K562 (cell line): ENCODE data around the gene CHTF8. TPM values are rescaled to one million over a fixed set of nuclear protein-coding genes. Genes with fewer than 3 reads are reported as not detected.

Experiments used
- ATAC-seq: fragments of 200-7000 bp; cut with Tn5 transposase; 3 replicates; pipeline ENCODE4 v1.9.1; 2020; ENCODE audit warnings: moderate library complexity
- BruUV-seq: library from RNA; stranded (reverse); fragments of 400-500 nt; replicated peaks from 2 replicates; lab custom pipeline; 2021; lab: Mats Ljungman, UMichigan
- CTCF ChIA-PET: fragments of 300-600 bp; formaldehyde crosslinking; extraction: SDS; loops from one replicate; lab custom pipeline; 2021; ENCODE audit warnings: low intra/inter-chr PET ratio; lab: Yijun Ruan, JAX
- POLR2A ChIA-PET: fragments of 300-600, 350-650 bp; sonication (Branson Sonifier 250); formaldehyde crosslinking; extraction: SDS; loops from one replicate; lab custom pipeline; 2021; ENCODE audit warnings: antibody characterized with exemption, inconsistent platforms; lab: Yijun Ruan, JAX
- DNase-seq, 4 experiments: peaks; one replicate each; pipeline versions ENCODE4 v3.0.0 to v3.0.0-alpha.2; 2011 to 2018; ENCODE audit warnings: low spot score in 3 of 4, mixed read lengths in 3 of 4; ENCODE audit errors: extremely low read depth in 1 of 4
- FAIRE-seq: peaks from 2 replicates; lab custom pipeline; 2011; peaks lifted over from hg19 to GRCh38; lab: Jason Lieb, UNC
- H2AFZ ChIP-seq: 2 replicates; pipeline ENCODE4 v1.6.0; 2011; ENCODE audit warnings: low read depth, low read length, control low read depth, inconsistent platforms
- H3K27ac ChIP-seq: fragments of 200-600 bp; 3 replicates; pipeline ENCODE4 v1.8.0; 2011; ENCODE audit warnings: low read depth, mild to moderate bottlenecking, control low read depth, inconsistent platforms, low read length, moderate library complexity, mixed read lengths; ENCODE audit errors: extremely low read depth
- H3K27me3 ChIP-seq, 2 experiments: fragments of 300-600 bp in 1 of 2; 2 replicates in 1 of 2; 3 replicates in 1 of 2; pipeline versions ENCODE4 v1.6.0 to v1.8.0; 2011; ENCODE audit warnings: inconsistent platforms in 2 of 2, low read length in 2 of 2, mild to moderate bottlenecking in 1 of 2, mixed read lengths in 1 of 2, moderate library complexity in 1 of 2; ENCODE audit not compliant: control insufficient read depth in 2 of 2, insufficient read depth in 2 of 2
- H3K36me3 ChIP-seq: fragments of 300-600 bp; 3 replicates; pipeline ENCODE4 v1.8.0; 2011; ENCODE audit warnings: mild to moderate bottlenecking, low read length, inconsistent platforms; ENCODE audit not compliant: control insufficient read depth, insufficient read depth
- H3K4me1 ChIP-seq, 2 experiments: fragments of 200-600 bp in 1 of 2; replicated peaks in 1 of 2; 2 replicates in 1 of 2; 3 replicates in 1 of 2; pipeline versions ENCODE4 v1.5.1 to v1.8.0; 2011; ENCODE audit warnings: inconsistent platforms in 2 of 2, low read length in 2 of 2, mild to moderate bottlenecking in 1 of 2, mixed read lengths in 1 of 2, moderate library complexity in 1 of 2; ENCODE audit not compliant: control insufficient read depth in 2 of 2, insufficient read depth in 2 of 2
- H3K4me2 ChIP-seq: 2 replicates; pipeline ENCODE4 v1.6.1; 2011; ENCODE audit warnings: low read length, control low read depth, inconsistent platforms, mixed read lengths; ENCODE audit not compliant: insufficient read depth
- H3K4me3 ChIP-seq: fragments of 200-600 bp; sonication (generic), shearing (Covaris generic); 2 replicates; pipeline ENCODE4 v1.5.1; 2016; ENCODE audit warnings: control low read depth, inconsistent platforms
- H3K79me2 ChIP-seq: fragments of 200-600 bp; 3 replicates; pipeline ENCODE4 v1.8.0; 2011; ENCODE audit warnings: low read length, inconsistent platforms; ENCODE audit not compliant: control insufficient read depth, insufficient read depth
- H3K9ac ChIP-seq, 2 experiments: 2 replicates each; pipeline versions ENCODE4 v1.6.0 to v1.6.1; 2011; ENCODE audit warnings: low read depth in 2 of 2, low read length in 2 of 2, control low read depth in 1 of 2, inconsistent platforms in 1 of 2, mild to moderate bottlenecking in 1 of 2, mixed read lengths in 1 of 2; ENCODE audit not compliant: insufficient read depth in 1 of 2
- H3K9me1 ChIP-seq: one replicate; pipeline ENCODE4 v1.6.0; 2011; ENCODE audit warnings: inconsistent platforms, mild to moderate bottlenecking, low read length, moderate library complexity; ENCODE audit not compliant: control insufficient read depth, insufficient read depth
- H3K9me3 ChIP-seq: replicated peaks from 2 replicates; pipeline ENCODE4 v1.5.1; 2011; ENCODE audit warnings: low read depth, low read length, inconsistent platforms; ENCODE audit not compliant: control insufficient read depth, insufficient read depth
- H4K20me1 ChIP-seq: replicated peaks from 2 replicates; pipeline ENCODE4 v1.6.1; 2011; ENCODE audit warnings: low read length, inconsistent platforms, mixed read lengths; ENCODE audit not compliant: control insufficient read depth, insufficient read depth
- CSDE1 ChIP-seq, 2 experiments: fragments of 450-650 bp; IDR thresholded peaks; 2 replicates each; pipeline ENCODE4 v1.6.1; 2016; ENCODE audit warnings: mild to moderate bottlenecking in 1 of 2
- HEY1 ChIP-seq: fragments of 250-450 bp; sonication (Bioruptor Pico); IDR thresholded peaks from 2 replicates; pipeline ENCODE4 v1.5.0; 2020; ENCODE audit warnings: mild to moderate bottlenecking, moderate library complexity, borderline replicate concordance
- ILK ChIP-seq: fragments of 450-650 bp; IDR thresholded peaks from 2 replicates; pipeline ENCODE4 v1.6.1; 2016; ENCODE audit warnings: missing genetic modification characterization, low read depth, mild to moderate bottlenecking, missing compliant biosample characterization, moderate library complexity, borderline replicate concordance
- JUND ChIP-seq, 2 experiments: IDR thresholded peaks; 2 replicates in 1 of 2; 3 replicates in 1 of 2; pipeline ENCODE4 v1.6.1; 2011; ENCODE audit warnings: borderline replicate concordance in 2 of 2, low read depth in 2 of 2, low read length in 2 of 2, improper control_type of control experiment in 1 of 2, missing biosample characterization in 1 of 2, missing genetic modification characterization in 1 of 2, missing genetic modification reagents in 1 of 2
- KAT7 ChIP-seq: sonication (generic); formaldehyde crosslinking; IDR thresholded peaks from 2 replicates; pipeline ENCODE4 v1.8.0; 2022; ENCODE audit warnings: missing genetic modification reagents, mild to moderate bottlenecking, borderline replicate concordance
- MIER1 ChIP-seq: fragments of 450-650 bp; IDR thresholded peaks from 2 replicates; pipeline ENCODE4 v1.6.1; 2016; ENCODE audit warnings: antibody characterized with exemption, mild to moderate bottlenecking, low read depth
- PCBP1 ChIP-seq: fragments of 200-400 bp; formaldehyde crosslinking; IDR thresholded peaks from 2 replicates; pipeline ENCODE4 v1.6.1; 2018; ENCODE audit warnings: mild to moderate bottlenecking, low read depth, low read length; ENCODE audit not compliant: poor library complexity, severe bottlenecking
- RAD51 ChIP-seq: fragments of 450-650 bp; IDR thresholded peaks from 2 replicates; pipeline ENCODE4 v1.7.1; 2016; ENCODE audit warnings: low read depth, mild to moderate bottlenecking, borderline replicate concordance
- ZBTB49 ChIP-seq: sonication (generic); formaldehyde crosslinking; IDR thresholded peaks from 2 replicates; pipeline ENCODE4 v1.8.0; 2022; ENCODE audit warnings: missing genetic modification reagents, mild to moderate bottlenecking, borderline replicate concordance
- ZNF830 ChIP-seq: fragments of 250-450 bp; sonication (Bioruptor Pico); IDR thresholded peaks from 2 replicates; pipeline ENCODE4 v1.5.0; 2021; ENCODE audit warnings: mild to moderate bottlenecking
- WGBS: fragments of 100-300 bp; shearing (Covaris generic); methylation state at CpG from one replicate; pipeline ENCODE4 v1.1.6; 2016; ENCODE audit warnings: low coverage, mixed read lengths; ENCODE audit not compliant: insufficient coverage; ENCODE audit errors: missing lambda C conversion rate; 5-methylcytosine and 5-hydroxymethylcytosine counted together
- in situ Hi-C: fragments of 300-500 bp; cut with MboI; formaldehyde crosslinking; loops from 4 replicates; pipeline ENCODE4 v1.15.0; 2018; ENCODE audit warnings: inconsistent platforms, mixed read lengths
- intact Hi-C: fragments of 100-400 bp; cut with micrococcal nuclease; formaldehyde crosslinking; loops from 2 replicates; pipeline ENCODE4 v1.14.2; 2022
- polyA plus RNA-seq, 8 experiments: library from polyadenylated mRNA; depleted of rRNA in 4 of 8; stranded (reverse) in 5 of 8; unstranded in 3 of 8; fragments of >200 nt; fragmentation: Nextera tagmentation in 2 of 8; fragmentation: Illumina TruSeq in 1 of 8; extraction: Ambion mirVana in 2 of 8; extraction: Trizol in 1 of 8; gene quantifications; 2 replicates each; pipeline versions ENCODE4 v1.2.1 to v1.2.3, GENCODE V29; 2011 to 2014; ENCODE audit warnings: inconsistent platforms in 1 of 8, missing spikeins in 1 of 8
- total RNA-seq, 7 experiments: library from RNA; depleted of rRNA in 6 of 7; stranded (reverse); fragments of >200 nt in 6 of 7; fragmentation: Illumina TruSeq in 2 of 7; extraction: Trizol in 2 of 7; gene quantifications; 2 replicates each; pipeline versions ENCODE4 v1.2.1 to v1.2.3, GENCODE V29; 2011 to 2021; ENCODE audit warnings: low replicate concordance in 1 of 7
- TF ChIP-seq, protein P1 (sequence below): fragments of 250-450 bp; sonication (Bioruptor Pico); IDR thresholded peaks from 2 replicates; pipeline ENCODE4 v1.8.0; 2022; ENCODE audit warnings: moderate library complexity, mild to moderate bottlenecking, inconsistent platforms

CHTF8 gene
- total and polyA plus RNA-seq, 9 of the 15 experiments (the other 6 are each of a cell fraction or from before 2014, with no cell fraction given): 20.2 to 199 (median 108) TPM

- intact Hi-C loops: no loop called here
- TF ChIP-seq, protein P1, sequence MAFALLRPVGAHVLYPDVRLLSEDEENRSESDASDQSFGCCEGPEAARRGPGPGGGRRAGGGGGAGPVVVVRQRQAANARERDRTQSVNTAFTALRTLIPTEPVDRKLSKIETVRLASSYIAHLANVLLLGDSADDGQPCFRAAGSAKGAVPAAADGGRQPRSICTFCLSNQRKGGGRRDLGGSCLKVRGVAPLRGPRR (CRISPR knock-in tag): no peak
- TF ChIP-seq KAT7 (CRISPR knock-in tag): no peak
- TF ChIP-seq CSDE1 (IDR thresholded peaks at IDR 0.05): no peak
- TF ChIP-seq HEY1 (CRISPR knock-in tag): no peak
- no peak for TF ChIP-seq JUND (IDR thresholded peaks at IDR 0.05; ENCODE audit: borderline replicate concordance, low read depth, low read length)
- TF ChIP-seq JUND (tag; IDR thresholded peaks at IDR 0.05; ENCODE audit: borderline replicate concordance, low read depth, low read length): no peak
- TF ChIP-seq MIER1: no peak
- TF ChIP-seq RAD51: no peak
- TF ChIP-seq ZBTB49: no peak
- no peak for TF ChIP-seq ILK
- no peak for TF ChIP-seq ZNF830 (CRISPR knock-in tag)
- TF ChIP-seq PCBP1: no peak
These were observed 62.9 kb downstream of the CHTF8 start for GRCh38 chr16:69069504-69069903.

More at GRCh38 chr16:69069504-69069903, 62.9 kb downstream of the CHTF8 start:
- H3K4me1 ChIP-seq: no peaks in the 10 kb centered on the region; a peak in 1 of 5 replicates
- H2AFZ ChIP-seq: no peak overlapping the region
- POLR2A ChIA-PET: interaction anchor here (1.3 kb wide), 1 partner anchor 15 kb away, joined by 3 read pairs; no protein-coding TSS in a partner anchor
- CTCF ChIA-PET: no interaction called here
- no TSS peak for BruUV-seq
- no peak overlapping the region for H3K27ac ChIP-seq
- no peak for DNase-seq
- no peak for ATAC-seq
- in situ Hi-C loops: no loop called here
- no peak overlapping the region for H3K4me3 ChIP-seq
- no peaks in the 10 kb centered on the region for H3K27me3 ChIP-seq
- WGBS: 84% methylated on average over 5 of the region's 5 CpGs
- no peaks in the 10 kb centered on the region for H3K9me3 ChIP-seq
- H4K20me1 ChIP-seq: 0 out of 2 replicates have a peak, but pooled peaks cover 2% of the 10 kb centered on the region
- H3K9ac ChIP-seq: no peak overlapping the region
- no peak for FAIRE-seq
- no peaks in the 10 kb centered on the region for H3K36me3 ChIP-seq
- H3K4me2 ChIP-seq: no peak overlapping the region
- H3K9me1 ChIP-seq: no peaks in the 10 kb centered on the region
- H3K79me2 ChIP-seq: no peaks in the 10 kb centered on the region
